ENCODE measurements around the gene IRGQ.
A peak's percentile ranks its signal among the peaks of the same experiment; 100 is the strongest.

Gene IRGQ

GRCh38 chr19:43623889-43624670 lies 28.1 kb upstream of the IRGQ start:
- no peak for TF ChIP-seq ZFX (IDR thresholded peaks at IDR 0.05; ENCODE audit: borderline replicate concordance)
- TF ChIP-seq CTCF (IDR thresholded peaks at IDR 0.05) = no peak
- peak overlapping the region; percentile 81 for H3K27ac ChIP-seq

DNA sequence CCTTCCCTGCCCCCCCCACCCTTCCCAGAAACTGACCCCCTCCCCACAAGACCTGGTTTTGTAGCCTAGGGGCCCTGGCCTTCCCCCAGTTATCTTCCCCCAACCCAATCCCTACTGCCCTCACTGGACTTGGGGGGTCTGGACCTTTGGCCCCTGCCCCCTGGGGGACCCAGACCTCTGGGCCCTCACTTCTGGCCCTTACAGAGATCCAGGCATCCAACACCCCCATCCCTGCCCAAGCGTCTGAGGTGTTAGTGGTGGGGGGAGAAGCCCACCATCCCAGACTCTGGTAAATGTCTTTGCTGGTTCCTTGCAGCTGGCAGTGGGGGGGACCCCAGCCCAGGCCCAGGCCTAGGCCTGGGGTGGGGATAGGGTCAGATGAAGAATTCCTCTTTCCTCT lies 27.0 kb upstream of the IRGQ start:
- no peak for TF ChIP-seq CTCF (IDR thresholded peaks at IDR 0.05)
- no peak for TF ChIP-seq ZFX (IDR thresholded peaks at IDR 0.05; ENCODE audit: borderline replicate concordance)
- peak overlapping the region; percentile 81 for H3K27ac ChIP-seq

DNA sequence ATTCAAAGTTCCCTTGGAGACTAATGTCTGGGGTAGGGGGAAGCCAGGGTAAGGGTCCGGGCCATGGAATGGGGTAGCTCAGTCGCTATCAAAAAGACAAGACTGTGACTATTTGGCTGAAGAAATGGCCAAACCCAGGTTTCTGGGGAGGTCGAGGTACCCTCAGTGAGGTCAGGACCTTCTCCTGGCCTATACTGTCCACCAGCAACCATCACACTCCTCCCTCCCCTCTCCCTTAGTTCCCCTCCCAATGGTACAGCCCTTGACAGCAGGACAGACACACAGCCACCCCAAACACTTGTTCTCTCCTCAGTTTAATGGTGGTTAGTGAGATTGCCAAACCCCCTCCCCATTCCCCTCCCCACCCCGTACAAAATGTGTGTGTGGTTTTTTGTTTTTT lies 26.1 kb upstream of the IRGQ start:
- H3K27ac ChIP-seq = peak overlapping the region; percentile 20; the same call in 1 of the 2 replicates
- no peak for TF ChIP-seq CTCF (IDR thresholded peaks at IDR 0.05)
- no peak for TF ChIP-seq ZFX (IDR thresholded peaks at IDR 0.05; ENCODE audit: borderline replicate concordance)

GRCh38 chr19:43620061-43621001 lies 24.4 kb upstream of the IRGQ start:
- H3K27ac ChIP-seq = peak overlapping the region; percentile 100
- no peak for TF ChIP-seq ZFX (IDR thresholded peaks at IDR 0.05; ENCODE audit: borderline replicate concordance)
- TF ChIP-seq CTCF (IDR thresholded peaks at IDR 0.05) = no peak

DNA sequence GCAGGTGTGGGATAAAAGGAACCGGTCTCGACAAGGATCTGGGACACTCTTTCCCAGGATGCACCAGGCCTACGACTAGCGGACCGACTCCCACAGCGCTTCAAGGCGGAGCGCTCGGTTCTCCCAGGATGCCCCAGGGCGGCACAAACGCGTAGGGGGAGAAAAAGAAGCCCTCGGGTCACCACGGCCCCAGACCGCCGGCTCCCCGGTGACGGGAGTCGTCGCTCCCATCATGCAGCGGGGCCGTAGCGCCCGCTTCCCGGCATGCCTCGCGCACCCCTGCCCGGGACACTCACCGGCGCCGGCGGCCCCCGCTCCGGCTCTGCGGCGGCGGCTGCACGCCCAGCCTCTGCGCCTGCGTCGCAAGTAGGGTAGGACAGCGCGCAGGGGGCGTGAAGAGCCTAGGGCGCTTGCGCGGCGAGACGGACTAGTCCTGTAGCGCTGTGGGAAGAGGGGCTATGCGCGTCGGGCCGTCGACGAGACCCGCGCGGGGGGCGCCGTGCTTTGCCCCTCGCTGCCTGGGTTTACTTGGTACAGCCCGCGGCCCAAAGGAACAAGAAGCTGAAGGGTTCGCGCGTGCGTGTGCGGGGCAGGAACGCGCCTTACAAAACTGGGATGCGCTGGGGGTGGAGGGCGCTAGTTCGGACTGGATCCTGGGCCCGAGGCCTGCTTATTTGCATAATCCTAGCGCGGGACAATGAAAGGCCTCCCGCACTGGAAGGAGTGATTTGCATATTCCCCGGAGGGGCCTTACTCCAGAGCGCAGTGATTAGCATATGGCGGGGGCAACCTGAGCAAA lies 23.5 kb upstream of the IRGQ start, which contains the start of gene ZNF428:
ZNF428 (minus strand) TSS at position 368 of the 799 bp plus-strand sequence. CDS start 5,325 bp downstream, outside the sequence.
- TF ChIP-seq CTCF (IDR thresholded peaks at IDR 0.05) = no peak
- TF ChIP-seq ZFX (IDR thresholded peaks at IDR 0.05; ENCODE audit: borderline replicate concordance) = no peak
- peak within 1 kb of the TSS; percentile 100 for H3K27ac ChIP-seq

DNA sequence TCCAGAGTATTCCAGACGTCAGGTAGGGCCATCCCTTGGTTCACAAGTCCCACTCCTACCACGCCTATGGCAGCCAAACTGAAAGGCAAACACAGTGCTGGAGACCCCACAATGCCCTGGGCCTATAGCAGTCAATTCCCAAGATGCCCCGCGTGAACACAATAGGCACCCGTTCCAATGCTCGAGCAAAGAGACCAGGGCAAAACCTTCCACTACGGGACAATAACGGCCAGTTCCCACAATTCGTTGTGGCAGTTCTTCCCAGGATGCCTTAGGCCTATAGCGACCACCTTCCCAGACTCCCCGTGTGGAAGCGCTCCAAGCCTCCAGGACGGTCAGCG lies 23.0 kb upstream of the IRGQ start:
- H3K27ac ChIP-seq = peak overlapping the region; percentile 100
- TF ChIP-seq ZFX (IDR thresholded peaks at IDR 0.05; ENCODE audit: borderline replicate concordance) = no peak

DNA sequence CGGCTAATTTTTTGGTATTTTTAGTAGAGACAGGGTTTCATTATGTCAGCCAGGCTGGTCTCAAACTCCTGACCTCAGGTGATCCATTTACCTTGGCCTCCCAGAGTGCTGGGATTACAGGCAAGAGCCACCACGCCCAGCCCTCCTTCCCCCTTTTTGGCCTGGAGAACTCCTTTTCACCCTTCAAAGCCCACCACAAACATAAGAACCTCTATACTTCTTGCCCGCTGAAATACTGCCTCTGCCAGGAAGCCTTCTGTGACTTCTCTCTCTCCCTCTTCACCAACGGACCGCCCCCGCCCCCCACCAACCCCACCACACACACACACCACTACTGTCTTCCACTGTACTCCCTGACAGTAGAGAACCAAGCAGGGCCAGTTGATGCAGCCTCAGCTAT lies 21.0 kb upstream of the IRGQ start:
- no peak overlapping the region for H3K27ac ChIP-seq
- no peak for TF ChIP-seq ZFX (IDR thresholded peaks at IDR 0.05; ENCODE audit: borderline replicate concordance)
- no peak for TF ChIP-seq CTCF (IDR thresholded peaks at IDR 0.05)
